Spleen (tissue), 7 donors: ENCODE results near the gene STYX.

Experiments
- CTCF ChIP-seq, 11 experiments: fragments of 200-600 bp in 7 of 11; fragments of 450-650 bp in 4 of 11; sonication (generic) in 4 of 11; IDR thresholded peaks in 8 of 11; conservative IDR thresholded peaks in 3 of 11; 1 replicate in 7 of 11; 2 replicates in 4 of 11; pipeline versions ENCODE4 v1.4.0 to v1.8.0; 2016 to 2021; ENCODE audit warnings: antibody characterized with exemption in 11 of 11, inconsistent platforms in 4 of 11, mild to moderate bottlenecking in 1 of 11
- POLR2A ChIP-seq, 3 donors: fragments of 450-650 bp; IDR thresholded peaks; one replicate each; pipeline ENCODE4 v1.5.1; 2017; ENCODE audit warnings: antibody characterized with exemption in 3 of 3, mild to moderate bottlenecking in 1 of 3
- donor health status: DM: no; HTN: no; CAD: no; lungs with moderate emphysema.
- donor health status: DM: no; HTN: no; CAD: no.
- donor health status: DM: no; HTN: no; CAD: no.

DNA sequence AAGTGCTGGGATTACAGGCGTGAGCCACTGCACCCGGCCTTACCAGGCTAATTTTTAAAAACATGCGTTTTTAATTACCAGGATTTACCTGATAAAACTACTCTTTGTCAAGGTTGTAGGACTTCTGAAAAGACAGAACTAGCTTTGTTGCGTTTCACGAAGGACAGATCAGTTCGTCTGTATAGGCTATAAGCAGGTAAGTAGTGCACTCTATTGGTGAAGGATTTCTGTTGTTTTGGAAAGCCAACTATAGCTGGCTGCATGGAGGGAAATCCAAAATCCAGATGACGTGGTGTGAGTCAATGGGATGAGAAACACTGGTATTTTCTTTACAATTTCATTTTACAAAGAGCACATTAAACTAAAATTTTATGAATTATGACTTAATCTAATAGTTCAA, 46.9 kb downstream of the STYX start:
- no peak for TF ChIP-seq CTCF (IDR thresholded peaks at IDR 0.05 in 8 of 11, conservative IDR thresholded peaks at IDR 0.05 in 3 of 11)
- TF ChIP-seq POLR2A (IDR thresholded peaks at IDR 0.05) = no peak
